ENCODE measurements around the gene NRTN. TPM values are rescaled to one million over a fixed set of nuclear protein-coding genes. Genes with fewer than 3 reads are reported as not detected.

NRTN gene
- total RNA-seq, 4 donors from 2014 or later = 12.9 to 53.0 (median 29.5) TPM

- no peaks in the 10 kb centered on the region for H3K9me3 ChIP-seq
- H3K36me3 ChIP-seq = peaks cover 0 to 8% (median 0%) of the 10 kb centered on the region in 4 donors
- no peak for DNase-seq (ENCODE audit: extremely low spot score)
- peaks cover 17 to 38% (median 30%) of the 10 kb centered on the region in 4 donors for H3K4me1 ChIP-seq
- peaks cover 0 to 44% (median 5%) of the 10 kb centered on the region in 4 donors for H3K27me3 ChIP-seq
- peak overlapping the region; percentile 65 to 78 (median 72) for H3K4me3 ChIP-seq
- TF ChIP-seq POLR2AphosphoS5 (IDR thresholded peaks at IDR 0.05) = peak; percentile 75 to 77
- no peak for TF ChIP-seq POLR2A (IDR thresholded peaks at IDR 0.05; ENCODE audit: low read depth)
- peak; percentile 50 for TF ChIP-seq EP300 (IDR thresholded peaks at IDR 0.05)
- TF ChIP-seq CTCF (IDR thresholded peaks at IDR 0.05) = peak; percentile 85 to 92 (median 87)
- WGBS = 3% methylated on average over 19 of the region's 46 CpGs
- peak overlapping the region; percentile 89 to 92 (median 90) for H3K27ac ChIP-seq (replicated peaks in 1 of 4)
- intact Hi-C loops (cut with DNase I) = loop anchor here (10.0 kb wide), 1 partner anchor 219 kb away; no protein-coding TSS in a partner anchor
Measured at GRCh38 chr19:5805462-5806132, 730 bp downstream of the NRTN start.

GRCh38 chr19:5806133-5806489, 1.2 kb downstream of the NRTN start:
- Histone ChIP-seq H3K27me3 (peaks cover 0 to 39% (median 5%) of the 10 kb centered on the region in 4 donors), H3K4me1 (peaks cover 17 to 38% (median 30%) of the 10 kb centered on the region in 4 donors), H3K36me3 (peaks cover 0 to 8% (median 0%) of the 10 kb centered on the region in 4 donors), H3K4me3 (peak overlapping the region; percentile 65 to 78 (median 72)), H3K27ac (replicated peaks in 1 of 4) (peak overlapping the region; percentile 89 to 92 (median 90)), H3K9me3 (no peaks in the 10 kb centered on the region)
- 43% methylated on average over 4 of the region's 6 CpGs for WGBS
- no peak for DNase-seq (ENCODE audit: extremely low spot score)
- intact Hi-C loops (cut with DNase I) = loop anchor here (10.0 kb wide), 1 partner anchor 219 kb away; no protein-coding TSS in a partner anchor
- TF ChIP-seq EP300 (IDR thresholded peaks at IDR 0.05) (no peak), POLR2A (IDR thresholded peaks at IDR 0.05; ENCODE audit: low read depth) (no peak), CTCF (IDR thresholded peaks at IDR 0.05) (no peak), POLR2AphosphoS5 (IDR thresholded peaks at IDR 0.05) (no peak)

GRCh38 chr19:5806905-5807304, 2.0 kb downstream of the NRTN start:
- Histone ChIP-seq H3K9me3 (no peaks in the 10 kb centered on the region), H3K27me3 (peaks cover 0 to 33% (median 5%) of the 10 kb centered on the region in 4 donors), H3K36me3 (peaks cover 0 to 8% (median 0%) of the 10 kb centered on the region in 4 donors), H3K4me3 (no peak overlapping the region), H3K4me1 (peaks cover 17 to 38% (median 30%) of the 10 kb centered on the region in 4 donors), H3K27ac (replicated peaks in 1 of 4) (peak overlapping the region in 3 of 4 donors; percentile 89 to 92 (median 89))
- intact Hi-C loops (cut with DNase I) = loop anchor here (10.0 kb wide), 1 partner anchor 218 kb away; no protein-coding TSS in a partner anchor
- 92% methylated on average over 5 of the region's 5 CpGs for WGBS
- no peak for DNase-seq (ENCODE audit: extremely low spot score)
- TF ChIP-seq POLR2AphosphoS5 (IDR thresholded peaks at IDR 0.05) (no peak), POLR2A (IDR thresholded peaks at IDR 0.05; ENCODE audit: low read depth) (no peak), EP300 (IDR thresholded peaks at IDR 0.05) (no peak), CTCF (IDR thresholded peaks at IDR 0.05) (no peak)

GRCh38 chr19:5808120-5808816, 3.4 kb downstream of the NRTN start:
- Histone ChIP-seq H3K9me3 (no peaks in the 10 kb centered on the region), H3K36me3 (peaks cover 0 to 11% (median 5%) of the 10 kb centered on the region in 4 donors), H3K4me3 (no peak overlapping the region), H3K27ac (replicated peaks in 1 of 4) (no peak overlapping the region), H3K4me1 (peaks cover 13 to 30% (median 28%) of the 10 kb centered on the region in 4 donors), H3K27me3 (peaks cover 0 to 21% (median 2%) of the 10 kb centered on the region in 4 donors)
- TF ChIP-seq POLR2A (IDR thresholded peaks at IDR 0.05; ENCODE audit: low read depth) = no peak
- no peak for TF ChIP-seq EP300 (IDR thresholded peaks at IDR 0.05)
- no peak for TF ChIP-seq CTCF (IDR thresholded peaks at IDR 0.05)
- no peak for TF ChIP-seq POLR2AphosphoS5 (IDR thresholded peaks at IDR 0.05)
- intact Hi-C loops (cut with DNase I) = loop anchor here (10.0 kb wide), 1 partner anchor 217 kb away; no protein-coding TSS in a partner anchor
- no peak for DNase-seq (ENCODE audit: extremely low spot score)
- 84% methylated on average over 17 of the region's 21 CpGs for WGBS
